Measurements from ENCODE around the gene ATP5ME. TPM values are rescaled to one million over a fixed set of nuclear protein-coding genes. Genes with fewer than 3 reads are reported as not detected.

ATP5ME gene
- polyA plus RNA-seq, 1 of the 3 experiments (the other 2 are of a cell fraction) = 1,185 TPM

- H4K20me1 ChIP-seq (ENCODE audit: insufficient read depth) = no peaks in the 10 kb centered on the region
- ChIA-PET POLR2A (no interaction called here), CTCF (no interaction called here)
- no peak overlapping the region for H2AFZ ChIP-seq (ENCODE audit: low read depth)
- H3K4me2 ChIP-seq = no peak overlapping the region
- no peaks in the 10 kb centered on the region for H3K9me3 ChIP-seq
- no peak overlapping the region for H3K4me3 ChIP-seq (ENCODE audit: low read depth in 2 of 2, low read length in 1 of 2)
- no peak overlapping the region for H3K9ac ChIP-seq
- no peak for DNase-seq
- H3K36me3 ChIP-seq (replicated peaks in 1 of 2; ENCODE audit: control insufficient read depth in 1 of 2, insufficient read depth in 2 of 2, low read length in 1 of 2) = no peaks in the 10 kb centered on the region
- H3F3A ChIP-seq (replicated peaks; ENCODE audit: insufficient read depth) = no peaks in the 10 kb centered on the region
- TF ChIP-seq EP300 (IDR thresholded peaks at IDR 0.05; ENCODE audit: borderline replicate concordance in 1 of 2, low read depth in 1 of 2, low read length in 1 of 2) (no peak), MAX (IDR thresholded peaks at IDR 0.05; ENCODE audit: low read depth) (no peak), CTCF (IDR thresholded peaks at IDR 0.05) (no peak), EZH2phosphoT487 (IDR thresholded peaks at IDR 0.05; ENCODE audit: borderline replicate concordance, low read depth) (no peak), ELF1 (IDR thresholded peaks at IDR 0.05) (no peak), FOXJ3 (CRISPR knock-in tag; IDR thresholded peaks at IDR 0.05) (no peak), PBX3 (IDR thresholded peaks at IDR 0.05) (no peak), SMC3 (IDR thresholded peaks at IDR 0.05; ENCODE audit: low read depth, low read length) (no peak), POLR2AphosphoS5 (IDR thresholded peaks at IDR 0.05; ENCODE audit: low read depth, low read length) (no peak), REST (IDR thresholded peaks at IDR 0.05; ENCODE audit: low read depth, low read length) (no peak), RAD21 (IDR thresholded peaks at IDR 0.05; ENCODE audit: low read length) (no peak)
- H3K79me2 ChIP-seq (ENCODE audit: insufficient read depth) = no peaks in the 10 kb centered on the region
- H3K27ac ChIP-seq (ENCODE audit: low read depth in 2 of 2, low read length in 1 of 2) = no peak overlapping the region
- WGBS (ENCODE audit: low lambda C conversion rate) = no CpG with 5 or more reads among the region's 17 CpGs
- no peaks in the 10 kb centered on the region for H3K9me2 ChIP-seq
- H3K27me3 ChIP-seq (ENCODE audit: insufficient read depth) = no peaks in the 10 kb centered on the region
- H3K4me1 ChIP-seq (ENCODE audit: control insufficient read depth in 1 of 2, insufficient read depth in 2 of 2, low read depth in 1 of 2, low read length in 1 of 2) = no peaks in the 10 kb centered on the region
Measured at GRCh38 chr4:628311-628741, 45.8 kb downstream of the ATP5ME start.

Data from SK-N-SH (cell line).